K562 (cell line): ENCODE results near the gene PRR14. TPM values are rescaled to one million over a fixed set of nuclear protein-coding genes. Genes with fewer than 3 reads are reported as not detected.

Source experiments
- ATF1 ChIP-seq, 2 experiments: fragments of 450-650 bp in 1 of 2; IDR thresholded peaks; 2 replicates each; pipeline ENCODE4 v1.6.1; 2016; ENCODE audit warnings: missing compliant biosample characterization in 1 of 2, missing genetic modification characterization in 1 of 2
- CC2D1A ChIP-seq: fragments of 450-650 bp; IDR thresholded peaks from 2 replicates; pipeline ENCODE4 v1.6.1; 2017; ENCODE audit warnings: mild to moderate bottlenecking
- CEBPB ChIP-seq: fragments of 450-650 bp; IDR thresholded peaks from 2 replicates; pipeline ENCODE4 v1.6.1; 2016; ENCODE audit warnings: missing genetic modification characterization, missing compliant biosample characterization
- CREB5 ChIP-seq: fragments of 250-450 bp; sonication (Bioruptor Pico); IDR thresholded peaks from 2 replicates; pipeline ENCODE4 v1.5.0; 2020; ENCODE audit warnings: mild to moderate bottlenecking
- E2F8 ChIP-seq: fragments of 450-650 bp; IDR thresholded peaks from 2 replicates; pipeline ENCODE4 v1.7.1; 2018; ENCODE audit warnings: mild to moderate bottlenecking, low read depth; ENCODE audit not compliant: partially characterized antibody
- MCM3 ChIP-seq: fragments of 450-650 bp; IDR thresholded peaks from 2 replicates; pipeline ENCODE4 v1.6.1; 2016
- MXD1 ChIP-seq: fragments of 250-450 bp; sonication (Bioruptor Pico); IDR thresholded peaks from 2 replicates; pipeline ENCODE4 v1.8.0; 2021; ENCODE audit warnings: borderline replicate concordance, mild to moderate bottlenecking, moderate library complexity; ENCODE audit not compliant: poor library complexity, severe bottlenecking
- NR1H2 ChIP-seq: sonication (generic); formaldehyde crosslinking; IDR thresholded peaks from 2 replicates; pipeline ENCODE4 v1.4.0; 2020; ENCODE audit warnings: mild to moderate bottlenecking, missing genetic modification reagents
- PKNOX1 ChIP-seq: fragments of 450-650 bp; IDR thresholded peaks from 2 replicates; pipeline ENCODE4 v1.6.1; 2016
- POLR2G ChIP-seq: fragments of 200-400 bp; formaldehyde crosslinking; IDR thresholded peaks from 2 replicates; pipeline ENCODE4 v1.6.1; 2017; ENCODE audit warnings: low read depth, mild to moderate bottlenecking, antibody characterized with exemption, low read length, moderate library complexity
- RB1 ChIP-seq: fragments of 450-650 bp; IDR thresholded peaks from 2 replicates; pipeline ENCODE4 v1.6.1; 2017; ENCODE audit warnings: low read depth, mild to moderate bottlenecking
- RNF2 ChIP-seq: sonication (generic); IDR thresholded peaks from 2 replicates; pipeline ENCODE4 v1.6.1; 2016
- SNIP1 ChIP-seq: fragments of 450-650 bp; IDR thresholded peaks from 2 replicates; pipeline ENCODE4 v1.7.1; 2017; ENCODE audit warnings: low read depth, mild to moderate bottlenecking
- TCF3 ChIP-seq: sonication (generic); formaldehyde crosslinking; IDR thresholded peaks from 2 replicates; pipeline ENCODE4 v1.4.0; 2020; ENCODE audit warnings: mild to moderate bottlenecking, missing genetic modification reagents
- WHSC1 ChIP-seq: IDR thresholded peaks from one replicate; pipeline ENCODE4 v1.6.1; 2012; ENCODE audit warnings: low read length, control low read depth, inconsistent platforms
- ZNF212 ChIP-seq: fragments of 450-650 bp; formaldehyde crosslinking; IDR thresholded peaks from 2 replicates; pipeline ENCODE4 v1.4.0; 2020; ENCODE audit warnings: mild to moderate bottlenecking
- ZNF518B ChIP-seq: fragments of 250-450 bp; sonication (Bioruptor Pico); IDR thresholded peaks from 2 replicates; pipeline ENCODE4 v1.5.0; 2021; ENCODE audit warnings: mild to moderate bottlenecking, moderate library complexity
- ZNF551 ChIP-seq: fragments of 250-450 bp; sonication (Bioruptor Pico); IDR thresholded peaks from 2 replicates; pipeline ENCODE4 v1.5.0; 2021; ENCODE audit warnings: mild to moderate bottlenecking, moderate library complexity
- ZNF76 ChIP-seq: fragments of 250-450 bp; sonication (Bioruptor Pico); IDR thresholded peaks from 2 replicates; pipeline ENCODE4 v1.4.0; 2020; ENCODE audit warnings: mild to moderate bottlenecking, moderate library complexity, borderline replicate concordance
- polyA plus RNA-seq, 8 experiments: library from polyadenylated mRNA; depleted of rRNA in 4 of 8; stranded (reverse) in 5 of 8; unstranded in 3 of 8; fragments of >200 nt; fragmentation: Nextera tagmentation in 2 of 8; fragmentation: Illumina TruSeq in 1 of 8; extraction: Ambion mirVana in 2 of 8; extraction: Trizol in 1 of 8; gene quantifications; 2 replicates each; pipeline versions ENCODE4 v1.2.1 to v1.2.3, GENCODE V29; 2011 to 2014; ENCODE audit warnings: inconsistent platforms in 1 of 8, missing spikeins in 1 of 8
- total RNA-seq, 7 experiments: library from RNA; depleted of rRNA in 6 of 7; stranded (reverse); fragments of >200 nt in 6 of 7; fragmentation: Illumina TruSeq in 2 of 7; extraction: Trizol in 2 of 7; gene quantifications; 2 replicates each; pipeline versions ENCODE4 v1.2.1 to v1.2.3, GENCODE V29; 2011 to 2021; ENCODE audit warnings: low replicate concordance in 1 of 7

The PRR14 gene
- total and polyA plus RNA-seq, 9 of the 15 experiments (the other 6 are each of a cell fraction or from before 2014, with no cell fraction given) = 2.2 to 63.1 (median 11.5) TPM

GRCh38 chr16:30609926-30610839, 40.6 kb upstream of the PRR14 start, which contains the start of gene ZNF689 (continued):
- no peak for TF ChIP-seq CC2D1A
- no peak for TF ChIP-seq CREB5 (CRISPR knock-in tag)
- TF ChIP-seq E2F8 = no peak
- TF ChIP-seq RNF2 = no peak
- no peak for TF ChIP-seq ATF1 (CRISPR knock-in tag; IDR thresholded peaks at IDR 0.05)
- peak; percentile 75 for TF ChIP-seq ATF1 (tag; IDR thresholded peaks at IDR 0.05)
- no peak for TF ChIP-seq ZNF212 (CRISPR knock-in tag)
- TF ChIP-seq TCF3 (CRISPR knock-in tag) = no peak
- TF ChIP-seq CEBPB (tag) = no peak
- no peak for TF ChIP-seq ZNF551 (CRISPR knock-in tag)
- TF ChIP-seq RB1 = peak; percentile 53
- peak; percentile 52 for TF ChIP-seq PKNOX1
- TF ChIP-seq POLR2G = peak; percentile 88
- no peak for TF ChIP-seq SNIP1
- no peak for TF ChIP-seq ZNF76 (CRISPR knock-in tag)
- no peak for TF ChIP-seq WHSC1
- TF ChIP-seq ZNF518B = no peak
- TF ChIP-seq NR1H2 = no peak; the same call in 1 of the 2 replicates
- TF ChIP-seq MXD1 (CRISPR knock-in tag) = no peak
- no peak for TF ChIP-seq MCM3
